Loucy (cell line): ENCODE data around the gene RXRA.

Source experiments
- H2AFZ ChIP-seq: fragments of 200-600 bp; sonication (generic); 2 replicates; pipeline ENCODE4 v1.6.0; 2016; ENCODE audit warnings: antibody characterized with exemption, mild to moderate bottlenecking, low read length, moderate library complexity
- H3F3A ChIP-seq: fragments of 200-600 bp; 2 replicates; pipeline ENCODE4 v1.6.0; 2016; ENCODE audit warnings: antibody characterized with exemption, low read depth, mild to moderate bottlenecking
- H3K27me3 ChIP-seq: fragments of 200-600 bp; sonication (generic); 2 replicates; pipeline ENCODE4 v1.6.1; 2014; ENCODE audit warnings: low read length, mild to moderate bottlenecking; ENCODE audit not compliant: insufficient read depth, poor library complexity, severe bottlenecking
- H3K36me3 ChIP-seq: fragments of 200-600 bp; sonication (generic); 2 replicates; pipeline ENCODE4 v1.6.1; 2016; ENCODE audit warnings: low read length; ENCODE audit not compliant: insufficient read depth
- H3K4me1 ChIP-seq: fragments of 200-600 bp; sonication (generic); 2 replicates; pipeline ENCODE4 v1.5.1; 2014; ENCODE audit warnings: low read length, mild to moderate bottlenecking; ENCODE audit not compliant: insufficient read depth, poor library complexity, severe bottlenecking
- H3K4me2 ChIP-seq: fragments of 200-600 bp; sonication (generic); 2 replicates; pipeline ENCODE4 v1.6.0; 2014; ENCODE audit warnings: antibody characterized with exemption, low read length, low read depth, mild to moderate bottlenecking; ENCODE audit not compliant: poor library complexity, severe bottlenecking
- H3K4me3 ChIP-seq: fragments of 200-600 bp; sonication (generic); 2 replicates; pipeline ENCODE4 v1.5.1; 2014; ENCODE audit warnings: low read length, mild to moderate bottlenecking, mixed read lengths; ENCODE audit not compliant: poor library complexity, severe bottlenecking
- H3K79me2 ChIP-seq: fragments of 200-600 bp; sonication (generic); 2 replicates; pipeline ENCODE4 v1.6.1; 2014; ENCODE audit warnings: low read length; ENCODE audit not compliant: insufficient read depth
- H3K9ac ChIP-seq: fragments of 200-600 bp; sonication (generic); 2 replicates; pipeline ENCODE4 v1.6.0; 2014; ENCODE audit warnings: mild to moderate bottlenecking, low read depth, low read length, moderate library complexity; ENCODE audit not compliant: poor library complexity, severe bottlenecking
- H3K9me2 ChIP-seq: fragments of 200-600 bp; sonication (generic); replicated peaks from 2 replicates; pipeline ENCODE4 v1.6.1; 2016; ENCODE audit warnings: low read depth, low read length, mixed read lengths
- H3K9me3 ChIP-seq: fragments of 200-600 bp; sonication (generic); 2 replicates; pipeline ENCODE4 v1.6.1; 2014; ENCODE audit warnings: mild to moderate bottlenecking, antibody characterized with exemption, low read length, low read depth; ENCODE audit not compliant: insufficient read depth
- H4K20me1 ChIP-seq: fragments of 200-600 bp; sonication (generic); 2 replicates; pipeline ENCODE4 v1.6.0; 2014; ENCODE audit warnings: antibody characterized with exemption, low read length, mild to moderate bottlenecking; ENCODE audit not compliant: insufficient read depth, poor library complexity, severe bottlenecking
- CTCF ChIP-seq: fragments of 200-600 bp; sonication (generic); conservative IDR thresholded peaks from 2 replicates; pipeline ENCODE4 v1.5.1; 2014; ENCODE audit warnings: mild to moderate bottlenecking, antibody characterized with exemption, low read length
- EZH2phosphoT487 ChIP-seq: fragments of 200-600 bp; IDR thresholded peaks from 2 replicates; pipeline ENCODE4 v1.6.1; 2018; ENCODE audit warnings: antibody characterized with exemption, mild to moderate bottlenecking, moderate library complexity, borderline replicate concordance

Gene RXRA

GRCh38 chr9:134348404-134349155 is 22.3 kb downstream of the RXRA start:
- Histone ChIP-seq H3K4me3 (no peak overlapping the region), H3K4me1 (no peaks in the 10 kb centered on the region), H3K9me3 (no peaks in the 10 kb centered on the region), H3K36me3 (no peaks in the 10 kb centered on the region), H3K27me3 (no peaks in the 10 kb centered on the region), H3F3A (no peaks in the 10 kb centered on the region), H3K9me2 (no peaks in the 10 kb centered on the region), H3K9ac (no peak overlapping the region), H4K20me1 (no peaks in the 10 kb centered on the region), H3K79me2 (peaks cover 65% of the 10 kb centered on the region; the same call in 1 of the 2 replicates), H2AFZ (no peak overlapping the region), H3K4me2 (no peak overlapping the region)
- TF ChIP-seq EZH2phosphoT487: no peak
- TF ChIP-seq CTCF: no peak

- no peaks in the 10 kb centered on the region for H3F3A ChIP-seq
- no peaks in the 10 kb centered on the region for H3K4me1 ChIP-seq
- H3K9me3 ChIP-seq: no peaks in the 10 kb centered on the region
- H3K36me3 ChIP-seq: no peaks in the 10 kb centered on the region
- H3K9me2 ChIP-seq: no peaks in the 10 kb centered on the region
- no peak overlapping the region for H3K4me2 ChIP-seq
- H3K79me2 ChIP-seq: peaks cover 60% of the 10 kb centered on the region; the same call in 1 of the 2 replicates
- H4K20me1 ChIP-seq: no peaks in the 10 kb centered on the region
- H2AFZ ChIP-seq: no peak overlapping the region
- no peak overlapping the region for H3K4me3 ChIP-seq
- H3K27me3 ChIP-seq: no peaks in the 10 kb centered on the region
- TF ChIP-seq EZH2phosphoT487 (no peak), CTCF (no peak)
- H3K9ac ChIP-seq: no peak overlapping the region
Measured at GRCh38 chr9:134349936-134350335, 23.7 kb downstream of the RXRA start.

- no peaks in the 10 kb centered on the region for H3K4me1 ChIP-seq
- H3K4me3 ChIP-seq: no peak overlapping the region
- no peak overlapping the region for H2AFZ ChIP-seq
- H4K20me1 ChIP-seq: no peaks in the 10 kb centered on the region
- H3K9me2 ChIP-seq: no peaks in the 10 kb centered on the region
- no peaks in the 10 kb centered on the region for H3K27me3 ChIP-seq
- no peaks in the 10 kb centered on the region for H3F3A ChIP-seq
- no peak overlapping the region for H3K9ac ChIP-seq
- H3K36me3 ChIP-seq: no peaks in the 10 kb centered on the region
- no peak overlapping the region for H3K4me2 ChIP-seq
- H3K79me2 ChIP-seq: peaks cover 55% of the 10 kb centered on the region; the same call in 1 of the 2 replicates
- H3K9me3 ChIP-seq: no peaks in the 10 kb centered on the region
- no peak for TF ChIP-seq CTCF
- no peak for TF ChIP-seq EZH2phosphoT487
Measured at GRCh38 chr9:134350416-134350994, 24.2 kb downstream of the RXRA start.
